Nucleus accumbens (tissue), 56 donors: Measurements from ENCODE around the gene CEP85L.

Source experiments
- DNase-seq, 56 donors: peaks; one replicate each; lab custom pipeline; 2025; lab: John Stamatoyannopoulos, UW

Gene CEP85L

GRCh38 chr6:118630923-118631322 is 20.5 kb downstream of the CEP85L start:
- DNase-seq: no peak

GRCh38 chr6:118630067-118630466 is 21.3 kb downstream of the CEP85L start:
- no peak for DNase-seq

GRCh38 chr6:118627724-118628123 is 23.7 kb downstream of the CEP85L start:
- DNase-seq: no peak

- DNase-seq: no peak
Observed at GRCh38 chr6:118625833-118626232, 25.6 kb downstream of the CEP85L start.

GRCh38 chr6:118621799-118622470 is 29.5 kb downstream of the CEP85L start:
- DNase-seq: no peak

GRCh38 chr6:118620202-118620601 is 31.2 kb downstream of the CEP85L start:
- no peak for DNase-seq

- DNase-seq: peak in 49 of 56 donors; percentile 4 to 70 (median 26)
Observed at GRCh38 chr6:118618676-118619377, 32.6 kb downstream of the CEP85L start.

GRCh38 chr6:118617417-118617816 is 34.0 kb downstream of the CEP85L start:
- DNase-seq: no peak

GRCh38 chr6:118611334-118611733 is 40.1 kb downstream of the CEP85L start:
- no peak for DNase-seq

- DNase-seq: no peak
Observed at GRCh38 chr6:118606858-118607257, 44.5 kb downstream of the CEP85L start.

- no peak for DNase-seq
Observed at GRCh38 chr6:118606268-118606667, 45.1 kb downstream of the CEP85L start.

GRCh38 chr6:118603372-118603771 is 48.0 kb downstream of the CEP85L start:
- DNase-seq: no peak

- DNase-seq: no peak
Observed at GRCh38 chr6:118602300-118602699, 49.1 kb downstream of the CEP85L start.

GRCh38 chr6:118598324-118598723 is 53.1 kb downstream of the CEP85L start:
- DNase-seq: no peak

GRCh38 chr6:118597636-118598035 is 53.8 kb downstream of the CEP85L start:
- DNase-seq: no peak

GRCh38 chr6:118596774-118597320 is 54.5 kb downstream of the CEP85L start:
- no peak for DNase-seq

GRCh38 chr6:118594877-118595276 is 56.5 kb downstream of the CEP85L start:
- no peak for DNase-seq

GRCh38 chr6:118591897-118592296 is 59.5 kb downstream of the CEP85L start:
- DNase-seq: no peak

- DNase-seq: no peak
Observed at GRCh38 chr6:118589649-118590365, 61.6 kb downstream of the CEP85L start.

GRCh38 chr6:118589186-118589585 is 62.2 kb downstream of the CEP85L start:
- no peak for DNase-seq

GRCh38 chr6:118588626-118589025 is 62.8 kb downstream of the CEP85L start:
- no peak for DNase-seq
